Stimulated activated CD8-positive, alpha-beta memory T cell treated with anti-CD3 and anti-CD28 coated beads, Interleukin-2, amount 100 ng/mL, for 48 hours (primary cell): ENCODE data around the gene TNS3.

Experiments used
- DNase-seq, 2 donors: peaks; one replicate each; pipeline ENCODE4 v3.0.0-alpha.2; 2020; ENCODE audit warnings: low read depth in 2 of 2

TNS3 gene

GRCh38 chr7:47540387-47541350 lies 41.2 kb downstream of the TNS3 start:
- DNase-seq: no peak

GRCh38 chr7:47540053-47540386 lies 41.9 kb downstream of the TNS3 start:
- DNase-seq: no peak

DNA sequence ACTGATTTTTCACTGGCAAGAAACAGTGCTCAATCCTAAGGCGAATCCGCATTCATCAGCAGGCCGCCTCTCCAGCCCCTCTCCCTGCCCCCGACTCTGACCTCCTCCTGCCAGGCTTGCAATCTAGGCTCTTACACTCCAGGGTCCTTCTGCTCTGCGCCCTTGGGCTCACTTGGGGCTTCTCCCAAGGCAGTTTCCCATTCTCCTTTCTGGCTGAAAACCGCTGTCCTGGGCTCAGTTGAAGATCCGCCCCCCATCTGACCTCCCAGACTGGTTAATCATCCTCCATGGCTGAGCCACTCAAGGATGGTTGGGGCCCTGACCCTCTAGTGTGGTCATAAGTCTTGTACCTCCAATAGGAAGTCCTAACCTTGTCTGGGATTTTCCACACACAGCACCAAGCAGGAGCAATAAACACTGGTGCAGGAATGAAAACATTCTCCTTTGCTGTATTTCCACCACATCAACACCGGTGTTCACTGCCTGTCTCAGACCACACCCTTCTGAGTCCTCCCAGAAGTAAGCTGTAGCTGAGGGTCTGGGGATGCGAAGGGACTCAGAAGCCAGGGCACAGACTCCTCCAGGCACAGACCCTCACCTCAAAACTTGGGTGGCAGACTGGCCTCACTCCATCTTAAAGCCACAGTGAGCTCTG lies 42.4 kb downstream of the TNS3 start:
- DNase-seq: no peak

GRCh38 chr7:47538846-47539311 lies 43.0 kb downstream of the TNS3 start:
- no peak for DNase-seq

DNA sequence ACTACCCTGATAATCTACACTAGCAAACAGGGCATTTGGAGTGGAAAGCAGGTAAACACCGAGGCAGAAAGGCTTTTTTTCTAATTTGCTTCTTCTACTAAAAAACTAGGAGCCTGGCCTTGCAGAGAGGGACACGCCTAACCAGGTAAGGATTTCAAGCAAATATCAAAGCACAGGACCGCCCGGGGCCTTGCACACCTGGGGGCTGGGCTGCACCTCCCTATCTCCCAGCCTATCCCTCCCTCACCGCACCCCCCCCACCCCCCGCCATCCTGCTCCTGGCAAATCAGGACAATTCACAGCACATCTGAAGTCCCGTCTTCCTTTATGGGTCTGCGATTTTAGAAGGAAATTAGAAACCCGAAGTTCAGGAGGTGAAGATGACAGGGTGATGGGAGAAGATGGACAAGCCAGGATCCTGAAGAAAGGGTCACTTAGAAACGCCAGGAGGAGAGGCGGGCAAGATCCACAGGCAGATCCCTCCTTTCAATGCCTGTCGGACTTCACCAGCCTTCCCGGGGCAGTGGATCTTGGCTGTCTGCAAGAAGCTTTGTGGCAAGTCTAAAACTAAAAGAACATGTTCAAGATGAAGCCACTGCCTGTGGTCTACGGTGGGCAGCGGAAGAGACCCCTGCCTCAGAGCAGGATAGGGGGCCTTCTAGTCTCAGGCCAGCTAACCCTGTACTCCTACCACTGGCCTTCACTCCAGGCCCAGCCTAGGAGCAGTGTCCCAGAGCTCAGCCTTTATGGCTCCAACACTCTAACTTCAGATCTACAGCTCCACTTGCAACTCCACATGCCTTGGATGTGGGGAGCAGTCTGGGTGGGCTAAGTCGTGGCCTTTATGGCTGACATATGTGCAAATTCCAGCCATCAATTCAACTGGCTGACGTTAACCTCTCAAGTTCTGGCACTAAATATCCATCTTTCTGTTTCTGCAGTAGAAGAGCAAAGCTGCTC lies 43.9 kb downstream of the TNS3 start:
- no peak for DNase-seq

DNA sequence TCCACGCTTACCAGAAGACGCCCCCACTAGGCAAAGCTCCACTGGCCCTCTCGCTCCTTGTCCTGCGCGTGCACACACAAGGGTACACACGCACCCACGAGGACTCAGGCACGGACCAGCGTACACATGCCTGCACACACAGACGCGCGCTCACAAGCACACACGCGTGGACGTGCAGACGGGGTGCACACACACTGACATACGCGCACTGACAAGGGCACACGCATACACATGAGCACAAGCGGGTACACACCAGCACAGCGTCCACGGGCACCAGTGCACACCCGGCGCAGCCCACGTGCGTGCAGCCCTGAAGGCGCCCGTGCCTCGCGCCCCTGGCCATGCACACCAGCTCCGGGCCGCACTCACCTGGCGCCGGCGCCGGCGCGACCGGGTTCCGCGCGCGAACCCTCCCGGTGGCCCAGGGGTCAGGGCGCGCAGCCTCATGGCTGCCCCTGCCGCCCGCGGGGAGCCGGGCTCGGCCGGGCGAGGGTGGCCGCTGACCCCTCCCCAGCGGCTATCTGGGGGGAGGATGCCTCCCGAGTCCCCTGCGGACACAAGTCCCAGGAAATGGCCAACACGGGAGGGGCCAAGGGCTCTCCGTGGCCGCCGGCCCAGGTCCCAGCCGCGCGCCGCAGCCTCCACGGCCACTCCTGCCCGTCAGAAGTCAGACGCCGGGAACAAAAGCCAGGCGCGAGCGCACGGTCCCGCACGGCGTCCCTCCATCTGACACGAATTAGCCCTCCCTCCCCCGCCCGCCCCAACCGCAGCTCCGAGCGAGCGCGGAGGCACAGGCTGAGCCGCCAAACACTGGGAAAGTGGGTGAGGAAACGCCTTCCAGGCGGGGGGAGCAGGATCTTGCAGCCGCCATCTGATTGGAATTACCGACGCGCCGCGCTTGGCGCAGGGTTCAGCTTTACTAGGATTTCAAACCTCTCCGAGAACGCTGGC lies 45.0 kb downstream of the TNS3 start:
- DNase-seq: no peak

DNA sequence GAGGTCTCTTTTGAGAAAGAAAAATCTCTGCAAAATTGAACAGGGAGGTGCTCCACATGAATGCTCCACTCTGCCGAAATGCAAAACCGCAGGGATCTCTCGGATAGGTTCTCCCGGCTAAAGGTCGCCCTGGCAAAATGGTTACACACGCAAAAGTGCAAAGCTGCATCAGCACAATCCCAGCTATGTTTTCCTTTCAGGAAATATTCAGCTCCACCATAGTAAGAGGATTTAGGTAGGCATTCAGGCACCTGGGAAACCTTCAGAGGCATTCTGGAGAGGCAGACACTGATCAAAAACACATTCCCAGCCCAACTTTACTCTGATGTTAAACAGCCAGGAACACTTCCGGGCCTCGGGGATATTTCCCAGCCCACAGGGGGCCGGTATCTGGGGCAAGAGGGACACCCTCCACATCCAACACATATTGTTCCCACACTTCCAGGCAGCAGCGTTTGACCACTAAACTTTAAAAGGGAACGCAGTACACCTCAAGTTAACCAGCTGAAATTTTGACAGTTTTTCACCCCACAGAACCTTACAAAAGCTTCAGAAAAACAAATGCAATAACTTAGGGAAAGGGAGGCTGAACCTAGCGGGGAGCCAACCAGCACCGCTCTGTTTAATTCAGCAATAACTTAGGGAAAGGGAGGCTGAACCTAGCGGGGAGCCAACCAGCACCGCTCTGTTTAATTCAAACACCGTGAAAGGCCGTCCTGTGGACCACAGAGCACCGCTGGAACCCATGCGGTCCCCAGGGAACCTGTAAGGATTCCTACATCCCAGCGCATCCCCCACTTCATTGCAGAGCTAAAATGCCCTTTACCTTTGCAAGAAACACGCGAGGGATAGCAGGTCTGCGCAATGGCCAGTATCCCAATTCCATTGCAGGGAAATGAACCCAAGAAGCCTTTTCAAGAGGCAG lies 45.9 kb downstream of the TNS3 start:
- DNase-seq: no peak

DNA sequence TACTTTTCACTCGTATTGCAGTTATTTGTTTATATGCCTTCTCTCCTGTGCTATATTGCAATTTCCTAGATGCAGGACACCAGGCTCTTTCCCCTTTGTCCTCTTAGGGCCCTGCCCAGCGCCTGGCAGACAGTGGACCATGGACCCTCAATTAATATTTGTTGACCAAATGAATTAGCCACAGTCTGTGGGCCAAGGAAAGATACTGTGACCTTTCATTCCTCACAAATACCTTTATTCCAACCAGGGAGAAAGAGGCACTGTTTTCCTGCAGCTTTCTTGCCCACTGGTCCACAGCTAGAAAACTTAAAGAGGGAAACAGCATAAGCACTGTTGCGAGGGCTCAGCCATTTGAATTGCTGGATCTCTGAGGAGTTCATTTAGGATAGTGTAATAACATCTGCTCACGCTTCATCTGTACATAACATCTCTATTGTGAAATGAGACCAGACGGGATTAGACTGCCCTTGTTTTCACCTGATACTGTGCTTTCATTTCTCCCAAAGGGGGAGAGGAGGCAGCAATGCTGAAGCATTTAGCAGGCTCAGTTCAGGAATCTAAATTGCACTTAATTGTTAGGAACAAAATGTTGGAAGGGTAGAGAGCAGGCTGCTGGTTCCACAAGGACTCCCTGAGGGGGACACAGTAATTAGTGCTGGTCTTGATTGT lies 46.7 kb downstream of the TNS3 start:
- no peak for DNase-seq

GRCh38 chr7:47534322-47535034 lies 47.4 kb downstream of the TNS3 start:
- no peak for DNase-seq

DNA sequence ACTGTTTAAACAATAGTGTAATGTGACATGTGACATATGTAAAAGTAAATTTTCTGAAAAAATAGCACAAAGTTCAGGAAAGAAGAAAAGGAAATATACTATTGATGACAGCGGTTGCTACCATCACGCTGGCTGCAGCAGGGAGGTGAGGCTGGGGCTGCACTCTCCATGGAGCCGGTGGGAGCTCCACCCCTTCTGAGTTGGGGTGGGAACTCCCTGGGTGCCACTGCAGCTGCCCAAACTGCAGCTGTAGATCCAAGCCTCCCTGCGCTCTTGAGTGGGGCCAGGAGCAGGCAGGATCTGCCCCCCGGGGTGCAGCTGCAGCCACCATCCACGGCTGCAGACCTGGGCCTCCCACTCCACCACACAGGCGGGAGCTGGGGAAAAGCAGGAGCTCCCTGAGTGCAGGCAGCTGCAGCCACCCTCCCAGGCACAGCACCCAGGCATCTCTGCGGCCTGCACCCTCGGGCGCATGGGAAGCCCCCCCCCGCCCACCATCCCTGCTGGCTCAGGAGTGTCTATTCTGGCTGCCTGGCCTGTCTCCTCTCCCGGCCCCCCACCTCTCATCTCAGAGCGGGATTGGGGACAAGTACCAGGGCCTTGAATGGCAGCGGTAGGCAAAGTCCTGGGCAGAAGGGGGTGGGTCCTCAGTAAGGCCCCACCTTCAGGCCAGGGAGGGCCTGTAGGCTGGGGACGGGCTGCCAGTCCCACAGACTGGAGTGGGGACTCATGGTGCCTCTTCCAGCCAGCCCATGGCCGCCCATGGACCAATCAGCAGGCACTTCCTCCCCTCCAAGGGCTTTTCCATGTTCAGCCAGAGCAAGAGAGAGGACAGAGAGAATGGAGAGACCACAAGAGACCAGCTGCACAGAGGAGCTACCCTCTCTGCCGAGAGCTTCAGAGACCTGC lies 50.1 kb downstream of the TNS3 start:
- DNase-seq: no peak

DNA sequence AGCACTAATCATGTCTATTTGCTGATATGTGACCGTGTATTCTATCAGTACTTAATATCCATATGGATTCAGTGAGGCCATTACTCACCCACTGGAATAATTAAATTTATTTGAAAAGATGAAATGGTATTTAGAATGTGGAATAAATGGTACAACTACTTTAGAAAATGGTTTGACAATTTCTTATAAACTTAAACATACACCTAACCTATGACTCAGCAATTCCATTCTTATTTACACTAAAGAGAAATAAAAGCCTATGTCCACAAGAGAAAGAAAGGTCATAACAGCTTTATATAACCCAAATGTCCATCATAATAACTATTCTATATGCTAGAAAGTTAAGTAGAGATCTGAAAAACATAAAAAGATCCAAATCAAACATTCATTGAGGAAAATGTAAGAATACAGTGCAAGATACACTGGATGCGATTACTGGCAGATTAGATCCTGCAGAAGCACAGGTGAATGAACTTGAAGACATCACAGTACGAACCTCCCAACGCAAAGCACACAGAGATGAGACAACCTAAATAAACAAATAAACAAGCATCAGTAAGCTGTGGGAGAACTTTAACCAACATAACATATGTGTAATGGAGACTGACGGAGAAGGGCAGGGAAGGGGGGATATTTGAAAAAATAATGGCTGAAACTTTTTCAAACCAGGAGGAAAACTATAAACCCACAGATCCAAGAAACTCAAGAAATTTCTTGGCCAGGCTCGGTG lies 51.9 kb downstream of the TNS3 start:
- DNase-seq: no peak

DNA sequence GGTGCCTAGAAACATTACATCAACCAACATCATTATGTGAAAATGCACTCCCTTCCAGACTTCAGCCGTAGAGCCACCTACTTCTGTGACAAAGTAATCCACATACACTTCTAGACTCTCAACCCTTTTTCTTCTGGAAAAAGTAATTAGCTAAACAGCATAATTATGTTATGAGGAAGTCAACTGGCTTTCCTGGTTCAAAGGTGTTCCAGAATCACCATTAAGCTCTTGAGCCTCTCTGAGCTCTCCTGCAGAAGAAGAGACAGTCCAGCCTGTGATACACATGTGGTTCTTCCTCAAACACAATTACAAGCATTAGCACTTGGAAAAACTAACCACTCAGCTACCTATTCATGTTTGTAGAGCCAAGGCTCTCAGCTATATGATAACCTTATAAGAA lies 52.5 kb downstream of the TNS3 start:
- no peak for DNase-seq

- DNase-seq: no peak
These were observed 53.4 kb downstream of the TNS3 start for GRCh38 chr7:47528471-47528870.

GRCh38 chr7:47526466-47526865 lies 55.4 kb downstream of the TNS3 start:
- no peak for DNase-seq

DNA sequence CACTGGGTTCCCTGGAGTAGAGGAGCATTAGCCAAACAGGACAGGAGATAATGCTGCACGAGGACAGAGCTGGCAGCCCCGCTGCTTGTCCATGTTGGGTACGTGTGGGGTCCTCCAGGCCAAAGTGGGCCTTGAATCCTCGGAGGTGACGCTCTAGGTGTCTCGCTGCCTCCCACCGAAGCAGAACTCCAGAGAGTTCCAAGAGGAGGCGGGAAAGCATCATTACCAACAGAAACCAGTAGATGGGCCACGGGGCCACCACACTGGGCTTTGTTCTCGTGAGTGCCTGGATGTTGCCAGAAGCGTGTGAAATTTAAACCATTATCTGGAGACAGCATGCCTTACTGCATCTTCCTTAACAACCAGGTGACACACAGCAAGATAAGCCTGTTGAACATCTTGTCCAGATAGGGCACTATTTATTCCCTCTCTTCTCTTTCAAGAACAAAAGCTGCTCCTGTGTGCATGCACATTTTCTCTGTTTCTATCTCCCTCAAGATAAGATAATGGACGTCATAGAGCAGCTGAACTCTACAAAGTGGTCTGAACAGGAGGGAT lies 56.8 kb downstream of the TNS3 start:
- no peak for DNase-seq

GRCh38 chr7:47523401-47523800 lies 58.5 kb downstream of the TNS3 start:
- DNase-seq: no peak
